ENCODE measurements around the gene LGR4. TPM values are rescaled to one million over a fixed set of nuclear protein-coding genes. Genes with fewer than 3 reads are reported as not detected.

LGR4 gene
- polyA plus RNA-seq, 6 donors from 2014 or later = 0.54 to 2.6 (median 1.2) TPM; not detected in 1

DNA sequence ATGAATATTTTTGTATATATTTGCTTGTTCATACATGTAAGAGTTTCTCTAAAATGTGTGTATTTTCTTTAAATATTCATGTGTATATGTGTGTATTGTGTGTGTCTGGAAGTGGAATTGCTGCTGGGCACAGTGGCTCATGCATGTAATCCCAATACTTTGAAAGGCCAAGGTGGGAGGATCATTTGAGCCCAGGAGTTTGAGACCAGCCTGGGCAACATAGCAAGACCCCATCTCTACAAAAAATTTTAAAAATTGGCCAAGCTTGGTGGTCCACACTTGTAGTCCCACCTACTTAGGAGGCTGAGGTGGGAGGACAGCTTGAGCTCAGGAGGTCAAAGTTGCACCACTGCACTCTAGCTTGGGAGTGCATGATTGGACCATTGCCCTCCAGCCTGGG is 4.7 kb upstream of the LGR4 start:
- no peak for ATAC-seq (ENCODE audit: low read depth in 2 of 2)
- H3K27me3 Mint-ChIP-seq = no peaks in the 10 kb centered on the region
- no peak for DNase-seq
- H3K4me3 Mint-ChIP-seq = no peak overlapping the region
- no peak overlapping the region for H3K27ac Mint-ChIP-seq
- no peaks in the 10 kb centered on the region for H3K9me3 Mint-ChIP-seq
- peaks cover 6 to 13% (median 11%) of the 10 kb centered on the region in 3 donors for H3K4me1 Mint-ChIP-seq
- peaks cover 0 to 7% of the 10 kb centered on the region in 2 donors for H3K36me3 Mint-ChIP-seq

DNA sequence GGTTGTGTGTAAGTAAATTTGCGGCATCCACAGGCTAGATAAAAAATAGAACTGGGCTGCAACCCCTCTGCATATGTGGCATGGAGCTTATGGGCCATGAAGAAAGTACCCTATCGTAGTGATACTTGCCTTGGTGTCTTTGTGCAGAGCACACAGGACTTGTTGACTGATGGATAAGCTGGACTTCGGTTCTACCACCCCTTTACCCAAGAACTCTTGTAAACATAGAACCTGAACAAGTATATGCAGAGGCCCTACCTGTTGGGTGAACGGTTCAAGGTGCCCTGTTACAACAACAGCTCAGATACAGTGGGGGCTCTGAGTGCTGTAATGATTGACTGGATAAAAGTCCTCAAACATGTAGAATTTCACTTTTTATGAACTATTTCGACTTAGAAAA is 3.0 kb upstream of the LGR4 start:
- H3K36me3 Mint-ChIP-seq = peaks cover 0 to 8% of the 10 kb centered on the region in 2 donors
- DNase-seq = no peak
- no peak overlapping the region for H3K4me3 Mint-ChIP-seq
- H3K4me1 Mint-ChIP-seq = peaks cover 16 to 23% (median 21%) of the 10 kb centered on the region in 3 donors
- H3K9me3 Mint-ChIP-seq = no peaks in the 10 kb centered on the region
- no peak for ATAC-seq (ENCODE audit: low read depth in 2 of 2)
- peaks cover 0 to 6% (median 0%) of the 10 kb centered on the region in 3 donors for H3K27me3 Mint-ChIP-seq
- H3K27ac Mint-ChIP-seq = no peak overlapping the region

DNA sequence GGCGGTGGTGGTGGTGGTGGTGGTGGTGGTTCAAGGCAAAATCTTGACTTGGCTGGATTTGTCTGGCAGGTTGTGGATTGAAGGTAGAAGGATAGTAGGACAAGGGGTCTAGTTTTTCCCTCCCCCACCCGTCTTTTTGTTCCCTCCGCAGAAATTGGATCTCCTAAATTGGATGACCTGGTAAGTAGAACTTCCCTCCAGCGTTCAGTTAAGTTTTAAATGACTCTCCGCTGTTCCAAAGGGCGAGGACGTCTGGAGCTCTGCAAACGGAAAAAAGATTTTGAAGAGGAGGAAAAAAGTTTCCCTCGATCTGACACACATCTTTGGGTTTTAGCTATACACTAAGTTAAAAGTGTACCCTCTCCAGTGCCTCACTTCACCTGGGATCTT is 422 bp upstream of the LGR4 start:
- Mint-ChIP-seq H3K36me3 (peaks cover 0 to 8% of the 10 kb centered on the region in 2 donors), H3K9me3 (no peaks in the 10 kb centered on the region), H3K4me1 (peaks cover 20 to 27% (median 27%) of the 10 kb centered on the region in 3 donors), H3K27me3 (peaks cover 0 to 8% (median 0%) of the 10 kb centered on the region in 3 donors), H3K4me3 (peak overlapping the region; percentile 90 to 99 (median 94)), H3K27ac (peak overlapping the region in 2 of 6 donors; percentile 45 to 65)
- ATAC-seq (ENCODE audit: low read depth in 2 of 2) (no peak), DNase-seq (no peak)

DNA sequence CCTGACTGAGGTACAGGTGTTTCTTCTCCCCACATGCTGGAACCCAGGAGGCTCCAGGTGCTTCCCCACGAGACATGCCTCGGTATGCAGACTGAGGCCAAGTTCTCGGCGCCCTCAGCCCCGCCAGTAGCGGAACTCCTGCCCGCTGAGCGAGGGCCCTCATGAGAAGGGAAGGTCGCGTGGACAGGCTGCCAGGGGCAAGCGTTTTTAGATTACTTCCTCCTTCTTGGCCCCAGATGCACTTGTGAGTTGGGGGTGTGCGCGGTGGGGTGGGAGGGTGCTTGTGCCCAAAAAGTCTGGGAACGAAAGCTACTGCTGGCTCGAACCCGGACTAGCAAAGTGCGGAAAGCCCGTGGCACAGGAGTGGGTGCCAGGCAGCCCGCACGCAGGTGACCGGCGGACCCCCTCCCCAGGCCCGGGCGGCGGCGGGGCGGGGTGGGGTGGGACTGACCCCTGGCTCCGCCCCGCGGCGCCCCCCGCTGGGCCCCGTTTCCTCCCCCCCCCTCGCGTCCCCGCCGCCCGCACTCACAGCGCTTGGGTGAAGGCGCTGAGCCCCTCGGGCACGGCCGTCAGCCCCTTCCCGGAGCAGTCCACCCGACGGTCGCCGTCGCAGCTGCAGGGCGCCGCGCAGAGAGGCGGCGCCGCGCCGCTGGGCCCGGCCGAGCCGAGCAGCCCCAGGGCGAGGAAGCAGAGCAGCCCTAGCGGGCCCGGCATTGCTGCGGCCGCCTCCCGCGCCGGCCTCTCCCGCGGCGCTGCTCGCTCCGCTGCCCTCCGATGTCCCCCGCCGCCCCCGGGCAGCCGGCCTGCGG is 797 bp downstream of the LGR4 start:
- Mint-ChIP-seq H3K36me3 (peaks cover 0 to 8% of the 10 kb centered on the region in 2 donors), H3K4me3 (peak overlapping the region; percentile 80 to 96 (median 92)), H3K27ac (peak overlapping the region in 2 of 6 donors; percentile 14 to 80), H3K27me3 (peaks cover 0 to 12% (median 0%) of the 10 kb centered on the region in 3 donors), H3K9me3 (no peaks in the 10 kb centered on the region), H3K4me1 (peaks cover 20 to 27% (median 27%) of the 10 kb centered on the region in 3 donors)
- DNase-seq (peak; percentile 52), ATAC-seq (ENCODE audit: low read depth in 2 of 2) (peak; percentile 54 to 58)

DNA sequence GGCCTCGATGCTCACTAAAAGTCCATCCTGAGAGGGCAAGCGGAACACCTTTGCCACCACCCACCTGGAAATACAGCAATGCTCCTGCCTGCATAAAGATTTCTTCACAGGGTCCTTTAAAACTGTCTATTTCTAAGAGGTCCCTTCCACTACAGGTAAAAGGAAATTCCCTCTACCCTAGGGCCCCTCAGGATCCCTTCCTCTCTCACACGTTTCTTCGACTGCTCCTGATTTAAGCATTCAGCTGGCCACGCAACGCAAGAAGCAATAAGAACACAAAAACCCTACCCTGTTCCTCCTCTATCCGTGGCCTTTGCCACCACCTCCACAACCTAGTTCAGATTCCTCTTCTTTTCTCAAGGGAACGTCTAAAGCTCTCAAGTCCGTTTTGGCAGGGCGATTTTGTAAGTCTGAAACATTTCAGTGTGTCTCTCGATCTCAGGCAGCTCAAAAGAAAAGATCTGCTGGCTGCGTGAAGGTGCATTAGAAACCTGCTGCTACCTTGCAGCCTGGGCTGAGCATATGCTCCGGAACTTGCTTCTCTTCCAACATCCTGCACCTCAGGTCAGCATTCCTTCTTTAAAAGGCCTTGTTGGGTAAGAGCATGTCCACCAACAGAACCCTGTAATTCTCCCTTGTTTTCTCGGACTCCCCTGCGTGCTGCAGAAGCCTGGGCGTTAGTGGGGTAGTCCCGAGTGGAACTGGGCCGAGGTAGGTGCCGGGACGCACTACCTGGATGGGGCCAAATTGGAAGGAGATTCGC is 1.6 kb downstream of the LGR4 start:
- peak overlapping the region; percentile 80 to 96 (median 92) for H3K4me3 Mint-ChIP-seq
- ATAC-seq (ENCODE audit: low read depth in 2 of 2) (no peak), DNase-seq (no peak)
- H3K27me3 Mint-ChIP-seq = peaks cover 0 to 12% (median 0%) of the 10 kb centered on the region in 3 donors
- H3K36me3 Mint-ChIP-seq = peaks cover 0 to 8% of the 10 kb centered on the region in 2 donors
- H3K27ac Mint-ChIP-seq = peak overlapping the region in 3 of 6 donors; percentile 3 to 58 (median 29)
- peaks cover 20 to 27% (median 27%) of the 10 kb centered on the region in 3 donors for H3K4me1 Mint-ChIP-seq
- no peaks in the 10 kb centered on the region for H3K9me3 Mint-ChIP-seq

DNA sequence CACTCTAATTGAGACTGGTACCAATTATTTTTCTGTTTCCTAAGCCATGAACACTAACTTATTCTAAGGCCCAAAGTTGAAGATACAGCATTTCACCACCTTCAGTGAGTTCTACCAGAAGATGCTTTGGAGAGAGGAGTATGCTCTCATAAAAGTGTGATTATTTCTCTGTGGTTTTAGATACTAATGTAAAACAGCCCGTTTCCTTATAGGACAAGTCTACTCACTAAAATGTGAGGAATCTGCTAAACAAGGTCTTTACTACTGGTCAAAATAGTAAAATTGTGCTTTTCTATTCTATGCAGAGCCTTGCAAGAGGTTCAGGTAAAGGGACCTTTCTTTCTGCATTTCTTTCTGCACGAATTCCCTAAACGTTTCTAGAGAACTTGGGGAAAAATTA is 2.4 kb downstream of the LGR4 start:
- H3K27me3 Mint-ChIP-seq = peaks cover 0 to 18% (median 5%) of the 10 kb centered on the region in 3 donors
- ATAC-seq (ENCODE audit: low read depth in 2 of 2) (no peak), DNase-seq (no peak)
- H3K4me3 Mint-ChIP-seq = peak overlapping the region in 5 of 8 donors; percentile 80 to 96 (median 92)
- no peaks in the 10 kb centered on the region for H3K9me3 Mint-ChIP-seq
- no peak overlapping the region for H3K27ac Mint-ChIP-seq
- H3K36me3 Mint-ChIP-seq = peaks cover 0 to 8% of the 10 kb centered on the region in 2 donors
- H3K4me1 Mint-ChIP-seq = peaks cover 20 to 27% (median 27%) of the 10 kb centered on the region in 3 donors

DNA sequence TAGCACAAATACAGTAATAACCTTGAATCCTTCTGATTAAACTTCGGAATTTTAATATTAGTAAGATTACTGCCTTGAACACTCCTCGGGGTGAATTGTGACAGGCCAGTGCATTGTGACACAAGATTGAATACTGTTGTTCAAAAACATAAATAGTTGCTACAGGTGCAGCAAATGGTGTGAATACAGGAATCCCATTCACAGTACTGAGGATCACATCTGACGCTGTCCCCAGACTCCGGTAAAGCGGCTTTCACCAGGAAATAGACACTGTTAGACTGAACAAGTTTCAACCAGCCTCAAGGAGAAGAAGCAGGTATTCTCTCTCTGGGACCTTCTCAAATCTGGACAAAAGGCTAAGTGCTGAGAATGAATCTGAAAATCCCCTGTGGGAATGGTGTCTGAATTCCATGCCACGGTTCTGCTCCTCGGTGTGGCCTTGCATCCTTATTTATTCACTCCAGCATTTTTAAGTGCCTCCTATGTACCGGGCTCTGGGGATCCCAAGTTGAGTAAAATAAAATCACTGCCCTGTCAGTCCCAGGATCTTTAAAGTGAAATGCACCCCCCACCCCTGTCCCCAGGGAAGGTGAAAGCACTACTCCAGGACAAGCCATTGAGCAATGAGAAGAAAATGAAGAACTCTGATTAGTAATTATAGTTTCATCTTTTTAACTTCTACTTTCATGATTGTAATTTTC is 3.4 kb downstream of the LGR4 start:
- DNase-seq (no peak), ATAC-seq (ENCODE audit: low read depth in 2 of 2) (no peak)
- peaks cover 0 to 8% of the 10 kb centered on the region in 2 donors for H3K36me3 Mint-ChIP-seq

DNA sequence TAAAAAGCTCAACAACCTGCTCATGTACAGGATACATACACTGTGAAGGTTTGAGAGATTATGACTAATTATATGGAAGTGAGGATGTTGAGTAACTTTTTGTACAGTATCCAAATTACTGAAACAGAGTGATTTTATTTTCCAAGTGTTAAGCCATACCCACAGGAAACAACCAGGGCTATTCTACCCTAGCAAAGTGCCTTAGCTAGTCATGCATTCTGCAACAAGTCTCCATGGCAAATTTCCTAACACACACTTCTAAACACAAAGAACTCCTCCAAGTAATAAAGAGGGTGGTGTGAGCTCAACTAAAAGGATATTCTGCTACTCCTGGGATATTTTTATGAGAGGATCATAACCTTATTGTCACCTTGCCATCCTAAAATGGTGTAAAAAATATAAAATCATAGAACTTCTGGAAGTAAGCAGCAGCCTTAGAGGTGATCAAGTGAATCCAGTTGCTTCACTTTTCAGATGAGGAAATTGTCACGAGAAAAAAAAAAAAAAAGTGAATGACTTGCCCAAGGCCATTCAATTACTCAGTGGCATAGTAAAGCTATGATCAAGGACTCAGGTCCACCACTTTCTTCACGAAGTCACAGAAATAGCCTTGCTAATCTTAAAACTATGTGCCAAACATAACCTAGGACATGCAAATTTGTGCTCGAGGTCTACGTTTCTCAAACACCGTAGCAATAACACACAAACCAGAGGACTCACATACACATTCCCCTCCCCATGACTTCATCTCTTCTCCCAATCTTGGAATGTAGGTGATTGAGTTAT is 4.2 kb downstream of the LGR4 start:
- Mint-ChIP-seq H3K4me3 (peak overlapping the region in 1 of 8 donors; percentile 42), H3K4me1 (peaks cover 20 to 25% (median 24%) of the 10 kb centered on the region in 3 donors)

More for the DNA sequence above, 3.4 kb downstream of the LGR4 start:
- Mint-ChIP-seq H3K27me3 (peaks cover 0 to 18% (median 5%) of the 10 kb centered on the region in 3 donors), H3K4me3 (peak overlapping the region in 2 of 8 donors; percentile 19 to 80), H3K9me3 (no peaks in the 10 kb centered on the region), H3K4me1 (peaks cover 20 to 27% (median 27%) of the 10 kb centered on the region in 3 donors), H3K27ac (no peak overlapping the region)

DNA sequence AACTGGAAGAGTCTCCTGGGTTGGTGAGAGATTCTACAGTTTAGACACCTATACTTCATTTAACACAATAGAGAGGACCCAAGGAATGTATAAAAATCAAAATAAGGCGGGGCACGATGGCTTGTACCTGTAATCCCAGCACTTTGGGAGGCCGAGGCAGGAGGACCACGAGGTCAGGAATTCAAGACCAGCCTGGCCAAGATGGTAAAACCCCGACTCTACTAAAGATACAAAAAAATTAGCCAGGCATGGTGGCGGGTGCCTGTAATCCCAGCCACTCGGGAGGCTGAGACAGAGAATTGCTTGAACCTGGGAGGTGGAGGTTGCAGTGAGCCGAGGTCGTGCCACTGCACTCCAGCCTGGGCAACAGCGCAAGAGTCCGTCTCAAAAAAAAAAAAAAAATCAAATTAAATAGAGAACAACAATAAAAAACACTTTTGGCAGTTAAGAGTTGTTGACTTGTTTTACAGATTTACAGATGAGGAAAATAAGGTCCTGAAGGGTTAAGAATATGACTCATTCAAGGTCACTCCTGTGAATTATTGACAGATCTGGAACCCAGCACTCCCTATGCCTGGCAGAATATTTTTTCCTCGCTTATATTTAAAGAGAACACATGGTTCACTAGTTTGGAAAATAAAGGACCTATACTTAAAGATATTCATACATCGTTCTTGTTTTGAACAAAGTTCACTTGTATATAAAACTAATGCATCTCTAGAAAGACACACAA is 5.2 kb downstream of the LGR4 start:
- H3K4me3 Mint-ChIP-seq = no peak overlapping the region
- no peak for ATAC-seq (ENCODE audit: low read depth in 2 of 2)
- DNase-seq = no peak
- peaks cover 13 to 15% (median 14%) of the 10 kb centered on the region in 3 donors for H3K4me1 Mint-ChIP-seq
- peak overlapping the region in 1 of 6 donors; percentile 11 for H3K27ac Mint-ChIP-seq
- H3K9me3 Mint-ChIP-seq = no peaks in the 10 kb centered on the region
- H3K27me3 Mint-ChIP-seq = peaks cover 0 to 18% (median 8%) of the 10 kb centered on the region in 3 donors
- H3K36me3 Mint-ChIP-seq = peaks cover 0 to 1% of the 10 kb centered on the region in 2 donors

More for the DNA sequence above, 4.2 kb downstream of the LGR4 start:
- Mint-ChIP-seq H3K27ac (peak overlapping the region in 1 of 6 donors; percentile 16), H3K36me3 (peaks cover 0 to 8% of the 10 kb centered on the region in 2 donors), H3K9me3 (no peaks in the 10 kb centered on the region), H3K27me3 (peaks cover 0 to 18% (median 8%) of the 10 kb centered on the region in 3 donors)
- no peak for ATAC-seq (ENCODE audit: low read depth in 2 of 2)
- DNase-seq = no peak

DNA sequence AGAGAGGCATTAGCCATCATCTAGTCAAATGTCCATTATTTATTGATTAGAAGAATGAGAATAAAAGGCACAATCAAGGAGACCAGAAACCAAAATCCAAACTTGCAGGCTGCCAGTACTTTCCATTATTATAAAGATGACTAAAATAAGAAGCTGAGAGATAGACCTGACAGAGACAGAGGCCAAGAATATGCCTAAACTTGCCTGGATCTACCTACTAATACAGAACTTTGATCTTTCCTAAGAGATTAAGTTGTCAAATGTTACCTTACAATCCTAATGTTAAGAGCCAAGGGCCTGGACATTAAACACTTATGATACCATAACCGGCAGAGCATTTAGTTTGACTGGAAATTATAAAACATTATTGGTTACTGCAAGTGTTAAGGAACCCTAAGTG is 6.2 kb downstream of the LGR4 start:
- no peak for ATAC-seq (ENCODE audit: low read depth in 2 of 2)
- no peaks in the 10 kb centered on the region for H3K9me3 Mint-ChIP-seq

DNA sequence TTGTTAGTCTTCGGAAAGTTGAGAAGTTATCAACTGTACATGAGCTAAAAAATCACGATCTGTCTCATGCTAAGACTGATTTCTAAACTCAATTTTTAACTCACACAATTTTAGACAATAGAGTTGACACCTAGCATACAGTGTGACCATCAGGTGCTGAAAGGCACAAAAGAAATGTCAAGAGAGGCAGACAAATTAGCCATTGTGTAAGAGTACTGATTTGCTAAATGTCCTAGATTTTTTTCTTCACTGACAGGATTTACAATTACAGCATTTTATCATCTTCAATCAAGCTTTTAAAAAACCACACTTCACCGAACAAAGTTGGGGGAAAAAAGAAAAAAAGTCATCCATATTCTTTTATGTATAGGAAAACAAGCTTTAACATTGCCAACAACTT is 7.0 kb downstream of the LGR4 start:
- no peak for ATAC-seq (ENCODE audit: low read depth in 2 of 2)
- peaks cover 0 to 11% (median 8%) of the 10 kb centered on the region in 3 donors for H3K27me3 Mint-ChIP-seq
- H3K9me3 Mint-ChIP-seq = no peaks in the 10 kb centered on the region
- no peak for DNase-seq
- no peak overlapping the region for H3K4me3 Mint-ChIP-seq
- peaks cover 4 to 5% (median 4%) of the 10 kb centered on the region in 3 donors for H3K4me1 Mint-ChIP-seq
- H3K27ac Mint-ChIP-seq = no peak overlapping the region
- H3K36me3 Mint-ChIP-seq = peaks cover 0 to under 1% of the 10 kb centered on the region in 2 donors

More for the DNA sequence above, 6.2 kb downstream of the LGR4 start:
- Mint-ChIP-seq H3K36me3 (no peaks in the 10 kb centered on the region), H3K27ac (peak overlapping the region in 2 of 6 donors; percentile 19 to 64), H3K4me1 (peaks cover 11 to 13% (median 11%) of the 10 kb centered on the region in 3 donors), H3K4me3 (no peak overlapping the region), H3K27me3 (peaks cover 0 to 18% (median 8%) of the 10 kb centered on the region in 3 donors)
- no peak for DNase-seq

DNA sequence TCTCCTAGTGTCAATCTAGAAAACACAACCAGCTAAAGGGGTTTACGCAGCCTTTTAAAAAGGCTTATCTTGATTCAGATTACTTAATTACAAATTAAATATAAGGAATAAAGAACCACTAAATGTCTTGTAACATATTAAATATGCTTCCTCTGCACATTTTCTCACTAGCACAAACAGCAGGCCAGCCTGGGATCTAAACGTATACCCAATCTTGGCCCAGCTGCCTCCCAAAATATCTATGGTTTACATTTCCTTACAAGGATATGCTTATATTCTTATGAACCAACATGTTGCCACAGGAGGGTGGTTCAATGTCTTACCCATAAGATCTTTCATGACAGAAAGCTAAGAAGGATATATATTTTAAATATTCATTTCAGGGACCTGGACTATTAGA is 7.7 kb downstream of the LGR4 start:
- ATAC-seq (ENCODE audit: low read depth in 2 of 2) = no peak
- Mint-ChIP-seq H3K4me3 (no peak overlapping the region), H3K36me3 (peaks cover 0 to 7% of the 10 kb centered on the region in 2 donors), H3K27me3 (peaks cover 0 to 11% (median 8%) of the 10 kb centered on the region in 3 donors), H3K27ac (no peak overlapping the region), H3K9me3 (no peaks in the 10 kb centered on the region), H3K4me1 (peaks cover 0 to 2% (median 0%) of the 10 kb centered on the region in 3 donors)
- no peak for DNase-seq

Data from naive B cell (primary cell).